GM23338 (cell line): ENCODE measurements around the gene ERRFI1. TPM values are rescaled to one million over a fixed set of nuclear protein-coding genes. Genes with fewer than 3 reads are reported as not detected.
A peak's percentile ranks its signal among the peaks of the same experiment; 100 is the strongest.

Experiments
- ATAC-seq: fragments of 200-7000 bp; cut with Tn5 transposase; 3 replicates; pipeline ENCODE4 v1.9.1; 2020
- DNase-seq: peaks from one replicate; pipeline ENCODE4 v3.0.0-alpha.2; 2015; ENCODE audit warnings: low spot score
- H2AFZ ChIP-seq: fragments of 200-600 bp; sonication (generic); 2 replicates; pipeline ENCODE4 v1.8.0; 2016; ENCODE audit warnings: antibody characterized with exemption, mild to moderate bottlenecking, moderate library complexity
- H3F3A ChIP-seq: fragments of 200-600 bp; sonication (generic); replicated peaks from 2 replicates; pipeline ENCODE4 v1.8.0; 2017; ENCODE audit warnings: antibody characterized with exemption, mixed run types, low read depth
- H3K27ac ChIP-seq: fragments of 200-600 bp; sonication (generic); 2 replicates; pipeline ENCODE4 v1.6.1; 2016; ENCODE audit warnings: low read depth
- H3K27me3 ChIP-seq: fragments of 200-600 bp; sonication (generic); 2 replicates; pipeline ENCODE4 v1.8.0; 2016; ENCODE audit warnings: mild to moderate bottlenecking, mixed run types, moderate library complexity; ENCODE audit not compliant: insufficient read depth
- H3K36me3 ChIP-seq: fragments of 200-600 bp; sonication (generic); 2 replicates; pipeline ENCODE4 v1.8.0; 2016; ENCODE audit warnings: mild to moderate bottlenecking; ENCODE audit not compliant: insufficient read depth
- H3K4me1 ChIP-seq: fragments of 200-600 bp; sonication (generic); 2 replicates; pipeline ENCODE4 v1.8.0; 2016; ENCODE audit warnings: mild to moderate bottlenecking, moderate library complexity; ENCODE audit not compliant: insufficient read depth
- H3K4me2 ChIP-seq: fragments of 200-600 bp; sonication (generic); 2 replicates; pipeline ENCODE4 v1.7.1; 2017; ENCODE audit warnings: mixed run types
- H3K4me3 ChIP-seq: fragments of 200-600 bp; sonication (generic); 2 replicates; pipeline ENCODE4 v1.6.1; 2016; ENCODE audit warnings: mixed run types
- H3K79me2 ChIP-seq: fragments of 200-600 bp; sonication (generic); replicated peaks from 2 replicates; pipeline ENCODE4 v1.8.0; 2017; ENCODE audit warnings: mild to moderate bottlenecking; ENCODE audit not compliant: insufficient read depth
- H3K9me2 ChIP-seq: fragments of 200-600 bp; sonication (generic); 2 replicates; pipeline ENCODE4 v1.8.0; 2017; ENCODE audit not compliant: insufficient read depth
- H4K20me1 ChIP-seq: fragments of 200-600 bp; sonication (generic); replicated peaks from 2 replicates; pipeline ENCODE4 v1.8.0; 2017; ENCODE audit warnings: mild to moderate bottlenecking; ENCODE audit not compliant: insufficient read depth
- H3K27ac Mint-ChIP-seq: 2 replicates; pipeline ENCODE4 v1.8.0; 2020; ENCODE audit warnings: inconsistent platforms, mild to moderate bottlenecking, moderate library complexity, mixed read lengths
- H3K27me3 Mint-ChIP-seq: 3 replicates; pipeline ENCODE4 v1.8.0; 2022; ENCODE audit warnings: low read depth, mild to moderate bottlenecking, moderate library complexity, mixed read lengths, inconsistent platforms; ENCODE audit not compliant: insufficient read depth, poor library complexity
- H3K36me3 Mint-ChIP-seq: 3 replicates; pipeline ENCODE4 v1.8.0; 2021; ENCODE audit warnings: low read depth, mild to moderate bottlenecking, inconsistent platforms, moderate library complexity, mixed read lengths
- H3K4me1 Mint-ChIP-seq: 3 replicates; pipeline ENCODE4 v1.8.0; 2020; ENCODE audit warnings: mild to moderate bottlenecking, inconsistent platforms, mixed read lengths
- H3K4me3 Mint-ChIP-seq: 3 replicates; pipeline ENCODE4 v1.8.0; 2021; ENCODE audit warnings: moderate library complexity, mild to moderate bottlenecking, inconsistent platforms, mixed read lengths
- H3K9me3 Mint-ChIP-seq: 3 replicates; pipeline ENCODE4 v1.8.0; 2020; ENCODE audit warnings: moderate library complexity, mild to moderate bottlenecking, inconsistent platforms, mixed read lengths
- CREB1 ChIP-seq: fragments of 250-450 bp; sonication (Bioruptor Pico); IDR thresholded peaks from 2 replicates; pipeline ENCODE4 v1.5.0; 2020; ENCODE audit warnings: low read depth, mild to moderate bottlenecking, moderate library complexity
- CTCF ChIP-seq, 2 experiments: fragments of 200-600 bp in 1 of 2; sonication (generic) in 1 of 2; conservative IDR thresholded peaks; 2 replicates each; pipeline versions ENCODE4 v1.5.1 to v1.6.1; 2016 to 2017; ENCODE audit warnings: antibody characterized with exemption in 2 of 2, low read depth in 2 of 2, mild to moderate bottlenecking in 2 of 2, moderate library complexity in 1 of 2
- ETS1 ChIP-seq: IDR thresholded peaks from 2 replicates; pipeline ENCODE4 v1.6.1; 2016; ENCODE audit warnings: antibody characterized with exemption
- EZH2 ChIP-seq: fragments of 200-600 bp; sonication (generic); IDR thresholded peaks from one replicate; pipeline ENCODE4 v1.8.0; 2017; ENCODE audit warnings: antibody characterized with exemption, mild to moderate bottlenecking, low read depth; ENCODE audit not compliant: unreplicated experiment
- EZH2phosphoT487 ChIP-seq: fragments of 200-600 bp; sonication (generic); IDR thresholded peaks from one replicate; pipeline ENCODE4 v1.8.1; 2018; ENCODE audit warnings: antibody characterized with exemption; ENCODE audit not compliant: unreplicated experiment
- JUNB ChIP-seq: IDR thresholded peaks from one replicate; pipeline ENCODE4 v1.6.1; 2016; ENCODE audit warnings: antibody characterized with exemption; ENCODE audit not compliant: unreplicated experiment
- NANOG ChIP-seq: IDR thresholded peaks from 2 replicates; pipeline ENCODE4 v1.6.1; 2016; ENCODE audit warnings: antibody characterized with exemption, borderline replicate concordance
- POLR2AphosphoS5 ChIP-seq: IDR thresholded peaks from 2 replicates; pipeline ENCODE4 v1.6.1; 2016; ENCODE audit warnings: antibody characterized with exemption, low read depth
- REST ChIP-seq: IDR thresholded peaks from one replicate; pipeline ENCODE4 v1.6.1; 2018; ENCODE audit warnings: antibody characterized with exemption; ENCODE audit not compliant: unreplicated experiment
- STAT1 ChIP-seq: IDR thresholded peaks from one replicate; pipeline ENCODE4 v1.6.1; 2016; ENCODE audit warnings: antibody characterized with exemption; ENCODE audit not compliant: unreplicated experiment
- ZNF114 ChIP-seq: fragments of 250-450 bp; sonication (Bioruptor Pico); IDR thresholded peaks from 2 replicates; pipeline ENCODE4 v1.5.0; 2020; ENCODE audit warnings: mild to moderate bottlenecking, moderate library complexity
- ZNF331 ChIP-seq: fragments of 250-450 bp; sonication (Bioruptor Pico); IDR thresholded peaks from 2 replicates; pipeline ENCODE4 v1.5.0; 2020; ENCODE audit warnings: low read depth, mild to moderate bottlenecking, moderate library complexity
- ZNF462 ChIP-seq: fragments of 250-450 bp; sonication (Bioruptor Pico); IDR thresholded peaks from 2 replicates; pipeline ENCODE4 v1.5.0; 2020; ENCODE audit warnings: mild to moderate bottlenecking, moderate library complexity
- polyA plus RNA-seq: library from polyadenylated mRNA; unstranded; fragments of >200 nt; fragmentation: Nextera tagmentation; extraction: Ambion mirVana; gene quantifications from 2 replicates; pipeline ENCODE4 v1.2.1, GENCODE V29; 2016
- total RNA-seq: library from RNA; depleted of rRNA; stranded (reverse); fragments of >200 nt; shearing (Covaris generic); gene quantifications from 2 replicates; pipeline ENCODE4 v1.2.3, GENCODE V29; 2014

The ERRFI1 gene
- total and polyA plus RNA-seq, 2 experiments from 2014 or later, result 22.9 to 59.8 TPM

- Mint-ChIP-seq H3K27ac (no peak overlapping the region), H3K36me3 (peaks cover 31% of the 10 kb centered on the region), H3K9me3 (no peaks in the 10 kb centered on the region), H3K4me1 (peaks cover 66% of the 10 kb centered on the region), H3K4me3 (no peak overlapping the region), H3K27me3 (no peaks in the 10 kb centered on the region)
- TF ChIP-seq ZNF331 (CRISPR knock-in tag) (no peak), STAT1 (no peak), CTCF (conservative IDR thresholded peaks at IDR 0.05; ENCODE audit: low read depth in 2 of 2) (no peak), CREB1 (no peak), EZH2phosphoT487 (no peak), EZH2 (no peak), REST (no peak), ZNF462 (no peak), POLR2AphosphoS5 (no peak), ZNF114 (CRISPR knock-in tag) (no peak), JUNB (no peak), ETS1 (no peak), NANOG (no peak)
- H3K4me1 ChIP-seq, result peaks cover 66% of the 10 kb centered on the region
- no peak for DNase-seq
- no peak for ATAC-seq
- H4K20me1 ChIP-seq, result peaks cover 38% of the 10 kb centered on the region
- H3K4me2 ChIP-seq, result peak overlapping the region; percentile 67
- no peaks in the 10 kb centered on the region for H3K27me3 ChIP-seq
- H3K9me2 ChIP-seq, result no peaks in the 10 kb centered on the region
- H3K4me3 ChIP-seq, result no peak overlapping the region
- H3F3A ChIP-seq, result no peaks in the 10 kb centered on the region
- peaks cover 22% of the 10 kb centered on the region for H3K36me3 ChIP-seq
- H2AFZ ChIP-seq, result no peak overlapping the region
- 0 out of 2 replicates have a peak overlapping the region, but pooled peaks have one; percentile 35 for H3K27ac ChIP-seq
- H3K79me2 ChIP-seq, result peaks cover 97% of the 10 kb centered on the region
Measured at GRCh38 chr1:8016895-8017241, 9.2 kb downstream of the ERRFI1 start.
